Posterior cingulate gyrus (tissue), 11 donors: ENCODE results near the gene NLK.
"Not testable (repeated sequence)": the region's sequence is repeated elsewhere in the genome, so short reads cannot be mapped to it uniquely, and the experiment has no call there.

ENCODE experiments used
- DNase-seq, 10 donors: peaks; one replicate each; pipeline versions ENCODE4 v3.0.0 to v3.0.0-alpha.2; 2020 to 2021; ENCODE audit warnings: mixed read lengths in 3 of 10
- intact Hi-C: fragments of 100-400 bp; cut with DNase I; formaldehyde crosslinking; loops from one replicate; pipeline ENCODE4 v1.15.1; 2023

Gene NLK

DNA sequence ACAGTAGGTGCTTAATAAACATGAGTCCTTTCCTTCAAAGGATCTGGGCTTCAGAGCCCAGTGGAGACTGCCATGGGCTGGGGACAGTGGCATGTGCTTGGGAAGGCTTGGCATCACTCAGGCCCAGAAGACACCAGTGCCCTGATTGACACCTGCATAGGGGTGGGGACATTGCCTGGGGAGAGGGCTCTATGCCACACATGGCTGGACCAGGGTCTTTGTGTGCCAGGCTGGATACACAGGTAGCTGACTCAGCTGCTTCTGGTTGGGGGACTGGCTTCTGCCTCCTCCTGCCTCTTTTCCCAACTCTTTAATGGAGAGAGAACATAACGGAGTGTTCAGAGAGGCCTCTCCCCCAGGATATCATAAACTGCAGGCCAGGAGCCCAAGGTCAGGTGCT, 183.4 kb downstream of the NLK start:
- peak in 2 of 10 donors; percentile 46 to 56 for DNase-seq
- intact Hi-C loops = no loop called here

DNA sequence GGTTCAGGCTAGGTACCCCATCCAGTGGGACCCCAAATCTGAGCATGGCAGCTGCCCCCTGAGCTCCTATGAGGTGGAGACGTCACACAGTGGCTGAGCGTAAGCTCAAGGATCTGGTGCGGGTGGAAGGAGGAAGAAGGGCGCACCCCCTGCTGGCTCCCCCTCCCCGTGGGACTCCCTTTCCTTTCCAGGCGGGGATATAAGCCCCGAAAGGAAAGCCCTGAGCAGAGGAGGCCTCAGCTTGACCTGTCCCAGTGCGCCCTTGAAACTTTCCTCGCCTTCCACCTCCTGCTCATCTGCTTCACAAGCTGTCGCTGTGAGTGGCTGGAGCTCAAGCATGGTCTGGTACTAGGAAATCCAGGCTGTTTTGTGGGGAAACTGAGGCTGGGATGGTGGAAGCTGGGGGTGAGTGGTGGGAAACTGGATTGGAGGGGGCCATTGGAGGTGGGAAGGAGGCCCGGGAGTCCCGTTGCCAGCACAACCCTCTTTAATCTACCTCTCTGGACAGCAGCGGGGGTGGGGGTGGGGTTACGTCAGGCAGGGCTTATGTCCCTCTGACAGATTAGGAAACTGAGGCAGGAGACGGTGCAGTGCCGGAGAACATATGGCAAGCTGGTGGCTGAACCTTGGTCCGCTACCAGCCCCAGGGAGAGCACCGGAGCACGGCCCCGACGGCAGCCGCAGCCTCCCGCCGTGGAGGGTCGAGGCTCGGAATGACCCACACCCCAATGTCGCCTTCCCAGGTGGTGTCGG, 184.3 kb downstream of the NLK start:
- DNase-seq = peak in 1 of 10 donors; percentile 34
- intact Hi-C loops = no loop called here

DNA sequence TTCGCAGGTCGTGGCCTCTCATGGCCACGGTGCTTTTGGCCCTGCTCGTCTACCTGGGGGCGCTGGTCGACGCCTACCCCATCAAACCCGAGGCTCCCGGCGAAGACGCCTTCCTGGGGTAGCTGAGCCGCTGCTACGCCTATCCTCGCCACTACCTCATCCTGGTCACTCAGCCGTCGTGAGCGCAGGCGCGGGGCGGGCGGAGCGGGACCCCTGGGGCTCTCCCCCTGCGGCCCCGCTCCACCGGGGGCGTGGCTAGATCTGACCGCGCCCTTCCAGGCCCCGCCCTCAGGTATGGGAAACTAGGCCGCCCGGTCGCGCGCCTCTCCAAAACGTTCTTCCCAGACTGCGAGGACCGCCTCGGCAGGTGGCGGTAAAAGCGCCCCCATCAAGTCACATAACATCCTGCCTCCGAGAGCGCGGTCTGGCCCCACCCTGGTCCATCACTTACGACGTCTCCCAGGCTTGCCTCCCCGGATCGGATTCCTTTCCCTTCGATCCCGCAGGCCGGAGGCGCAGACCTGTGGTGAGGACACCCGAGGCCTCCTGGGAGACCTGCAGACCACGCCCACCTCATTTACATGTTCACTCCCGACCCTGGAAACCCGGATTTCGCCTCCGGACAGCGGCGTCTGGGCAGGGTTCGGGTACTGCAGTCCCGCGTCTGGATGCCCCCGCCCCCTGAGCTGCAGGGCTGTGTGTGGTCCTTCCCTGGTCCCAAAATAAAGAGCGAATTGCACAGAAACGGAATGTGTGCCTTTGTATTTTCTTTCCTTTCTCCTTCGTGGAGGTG, 185.0 kb downstream of the NLK start:
- intact Hi-C loops = no loop called here
- DNase-seq = peak in 9 of 10 donors; percentile 22 to 93 (median 54)

DNA sequence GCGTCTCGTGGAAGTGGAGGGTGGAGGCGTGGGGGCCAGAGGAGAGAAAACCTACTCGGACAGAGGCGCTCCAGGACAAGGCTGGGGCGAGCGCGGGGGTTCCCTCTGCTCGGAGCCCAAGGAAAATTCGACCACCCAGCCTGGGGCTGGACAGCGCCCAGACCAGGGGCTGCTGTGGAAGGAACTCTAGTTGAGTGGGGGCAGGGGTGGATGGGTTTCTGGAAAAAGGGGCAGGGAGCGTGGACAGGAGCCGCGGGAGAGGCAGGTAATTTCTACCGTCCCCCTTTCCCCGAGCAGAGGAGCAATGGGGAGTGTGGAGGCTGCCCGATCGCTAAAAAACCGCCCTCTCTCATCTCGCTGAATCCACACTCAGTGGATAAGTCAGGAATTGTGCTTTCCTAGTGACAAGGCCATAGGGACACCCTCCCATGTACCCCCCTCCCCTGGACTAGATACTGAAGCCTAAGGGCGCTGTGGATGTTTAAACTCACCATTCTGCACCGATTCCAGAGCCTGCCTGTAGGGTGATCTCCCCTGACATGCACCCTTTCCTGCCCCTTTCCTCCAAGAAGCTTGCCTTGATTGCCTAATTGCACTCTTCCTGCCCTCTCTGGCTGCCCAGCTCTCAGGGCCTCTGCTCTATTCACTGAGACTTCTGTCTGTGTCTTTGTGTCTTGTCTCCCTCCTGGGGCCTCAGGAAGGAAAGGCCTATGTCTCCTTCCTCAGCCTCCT, 185.8 kb downstream of the NLK start:
- intact Hi-C loops = no loop called here
- DNase-seq = peak in 1 of 10 donors; percentile 53

DNA sequence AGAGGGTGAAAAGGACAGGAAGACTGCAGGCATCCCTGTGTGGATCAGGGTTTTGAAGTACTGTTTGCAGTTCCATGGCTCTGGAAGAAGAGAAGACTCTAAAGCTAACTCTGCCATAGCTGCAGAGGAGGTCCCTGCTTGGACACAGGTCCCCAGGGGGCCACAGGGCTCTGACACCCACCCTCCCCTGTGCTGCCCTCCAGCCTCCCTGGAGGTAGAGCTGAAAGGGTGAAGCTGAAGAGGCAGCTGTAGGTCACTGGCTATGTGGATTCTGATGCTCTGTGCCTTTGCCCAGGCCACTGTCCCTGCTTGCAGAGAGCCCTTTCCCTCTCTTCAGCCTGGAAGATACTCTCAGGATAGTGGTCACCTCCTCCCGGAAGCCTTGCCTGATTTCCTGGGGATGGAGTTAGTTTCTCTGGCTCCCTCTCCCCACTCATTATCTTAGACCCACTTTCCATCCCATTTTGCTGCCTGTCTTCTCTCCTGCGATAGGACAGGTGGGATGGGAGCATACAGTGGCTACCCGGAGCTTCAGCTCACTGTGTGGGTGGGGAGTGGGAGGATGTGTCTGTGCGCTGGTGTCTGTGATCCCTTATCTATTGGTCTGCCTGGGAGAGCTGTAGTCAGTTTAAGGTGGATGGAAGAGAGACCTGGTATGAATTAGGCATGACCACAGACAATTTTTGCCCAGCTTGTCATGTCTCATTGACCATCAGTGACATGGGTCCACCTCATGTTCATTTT, 186.7 kb downstream of the NLK start:
- intact Hi-C loops = no loop called here
- peak in 2 of 10 donors; percentile 51 to 52 for DNase-seq

DNA sequence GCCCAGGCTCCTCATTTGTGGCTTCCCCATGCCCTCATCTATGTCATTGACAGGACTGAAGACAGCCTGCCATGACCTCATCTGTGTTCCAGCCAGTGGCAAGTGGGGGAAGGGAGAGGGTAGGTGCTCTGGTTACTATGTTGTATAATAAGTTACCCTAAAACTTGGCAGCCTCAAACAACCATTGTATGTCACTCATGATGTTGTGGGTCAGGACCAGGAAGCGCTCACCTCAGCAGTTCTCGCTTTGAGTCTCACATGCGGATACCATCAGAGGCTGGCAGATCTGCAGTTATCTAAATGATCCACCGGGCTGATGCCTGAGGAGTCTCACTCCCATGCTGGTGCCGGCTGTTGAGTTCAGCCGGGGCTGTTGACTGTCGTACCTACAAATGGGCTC, 187.5 kb downstream of the NLK start:
- peak in 2 of 10 donors; percentile 47 to 72 for DNase-seq

DNA sequence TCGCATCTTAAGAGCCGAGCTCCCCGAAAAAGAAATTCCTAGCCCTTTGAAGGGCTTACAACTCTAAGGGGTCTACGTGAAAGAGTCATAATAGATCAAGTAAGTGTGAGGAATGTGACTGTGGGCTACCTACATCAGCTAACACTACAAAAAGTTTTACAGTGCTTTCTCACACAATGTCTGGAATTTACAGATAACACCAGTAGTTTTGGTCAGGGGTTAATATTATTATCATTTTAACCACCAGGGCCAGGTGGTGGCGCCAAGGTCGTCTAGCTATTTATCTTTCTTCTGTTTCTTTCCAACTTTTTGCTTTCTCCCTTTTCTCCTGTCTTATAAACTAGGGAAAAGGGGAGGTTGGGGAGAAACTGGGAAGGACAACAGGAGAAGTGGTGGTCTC, 188.1 kb downstream of the NLK start:
- DNase-seq, intact Hi-C loops: not testable (repeated sequence)

More for the DNA sequence above, 187.5 kb downstream of the NLK start:
- intact Hi-C loops = no loop called here

DNA sequence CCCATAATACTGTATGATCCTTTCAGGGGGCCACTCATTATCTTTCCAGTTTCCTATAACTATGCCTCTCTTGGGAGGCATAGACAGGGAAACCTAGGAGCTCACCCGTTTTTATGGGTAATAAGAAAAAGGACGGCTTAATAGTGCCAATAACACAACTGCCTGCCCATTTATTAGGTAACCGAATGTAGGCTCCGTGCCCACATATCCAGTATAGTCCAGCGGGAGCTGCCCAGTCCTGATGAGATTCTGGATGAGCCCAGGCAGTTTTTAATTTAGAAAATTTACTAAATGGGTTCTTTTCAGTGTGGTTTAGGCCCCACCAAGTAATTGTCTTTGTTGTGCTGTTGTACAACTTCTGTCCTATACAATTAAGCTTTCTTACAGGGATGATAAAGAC, 189.1 kb downstream of the NLK start:
- intact Hi-C loops, DNase-seq: not testable (repeated sequence)

DNA sequence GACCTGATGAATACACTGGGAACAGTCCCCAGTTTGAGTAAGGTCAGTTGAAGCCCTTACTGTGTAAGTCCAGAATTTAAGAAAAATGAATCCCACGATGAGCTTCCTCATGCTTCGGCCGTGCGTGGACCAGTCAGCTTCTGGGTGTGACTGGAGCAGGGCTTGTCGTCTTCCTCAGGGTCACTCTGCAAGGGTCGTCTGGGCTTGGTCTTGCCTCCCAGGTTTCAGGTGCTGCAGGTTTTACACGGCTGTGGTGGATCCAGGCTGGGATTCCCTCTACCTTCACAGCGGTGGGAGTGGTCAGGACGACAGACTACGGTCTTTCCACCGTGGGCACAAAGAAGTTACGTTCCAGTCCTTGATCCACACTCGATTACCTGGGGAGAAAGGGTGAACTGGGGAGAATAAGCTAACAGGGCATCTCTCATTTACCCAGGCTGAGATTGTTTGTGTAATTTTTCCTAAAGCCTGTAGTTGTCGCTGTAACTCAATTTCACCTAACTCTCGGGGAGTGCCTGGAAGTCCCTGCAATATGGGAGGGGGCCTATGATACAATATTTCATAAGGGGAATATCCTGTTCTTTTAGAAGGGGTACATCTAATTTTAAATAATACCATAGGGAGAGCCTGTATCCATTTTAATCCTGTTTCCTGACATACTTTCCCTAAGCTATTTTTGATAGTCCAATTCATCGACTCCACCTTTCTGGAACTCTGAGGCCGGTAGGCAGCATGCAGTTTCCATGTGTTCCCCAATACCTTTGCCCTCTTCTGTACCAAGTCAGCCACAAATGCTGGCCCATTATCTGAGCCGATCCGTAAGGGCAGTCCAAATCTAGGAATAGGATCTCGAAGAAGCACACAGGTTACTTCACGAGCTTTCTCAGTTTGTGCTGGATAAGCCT, 190.7 kb downstream of the NLK start:
- intact Hi-C loops = not testable (repeated sequence)
- DNase-seq = peak in 2 of 10 donors; percentile 31 to 66

DNA sequence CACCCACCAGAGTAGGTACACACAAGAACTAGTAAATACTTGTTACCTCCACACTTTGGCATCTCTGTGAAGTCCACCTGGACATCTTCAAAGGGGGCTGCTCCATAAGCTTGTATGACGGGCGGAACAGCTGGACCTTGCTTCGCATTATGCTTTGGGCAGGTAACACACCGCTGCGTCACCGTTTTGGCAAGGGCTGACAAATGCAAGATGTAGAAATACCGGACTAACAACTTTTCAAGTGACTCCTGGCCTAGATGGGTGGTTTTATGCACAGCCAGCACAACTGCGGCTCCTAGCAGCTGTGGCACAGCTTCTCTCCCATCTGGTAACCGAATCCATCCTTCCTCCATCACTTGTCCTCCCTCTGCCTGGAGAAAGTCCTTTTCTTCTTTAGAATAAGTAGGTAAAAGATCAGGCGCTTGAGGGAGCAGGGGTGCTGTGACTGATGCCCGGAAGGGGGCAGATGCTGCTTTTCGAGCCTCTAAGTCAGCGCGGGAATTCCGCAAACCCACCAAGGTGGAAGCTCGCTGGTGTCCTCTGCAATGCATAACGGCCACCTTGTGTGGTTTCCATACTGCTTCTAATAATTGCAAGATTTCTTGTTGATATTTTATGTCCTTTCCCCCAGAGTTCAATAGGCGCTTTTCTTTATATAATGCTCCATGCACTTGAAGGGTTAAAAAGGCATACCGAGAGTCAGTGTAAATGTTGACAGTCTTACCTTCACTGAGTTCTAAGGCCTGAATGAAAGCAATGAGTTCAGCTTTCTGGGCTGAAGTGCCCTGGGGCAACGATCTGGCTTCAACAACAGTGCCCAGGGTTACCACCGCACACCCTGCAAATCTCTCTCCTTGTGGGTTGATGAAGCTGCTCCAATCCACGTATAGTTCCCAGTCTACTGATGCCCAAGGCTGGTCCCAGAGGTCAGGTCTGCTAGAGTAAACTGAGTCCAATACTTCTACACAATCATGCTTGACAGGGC, 191.7 kb downstream of the NLK start:
- peak in 2 of 10 donors; percentile 23 to 43 for DNase-seq

DNA sequence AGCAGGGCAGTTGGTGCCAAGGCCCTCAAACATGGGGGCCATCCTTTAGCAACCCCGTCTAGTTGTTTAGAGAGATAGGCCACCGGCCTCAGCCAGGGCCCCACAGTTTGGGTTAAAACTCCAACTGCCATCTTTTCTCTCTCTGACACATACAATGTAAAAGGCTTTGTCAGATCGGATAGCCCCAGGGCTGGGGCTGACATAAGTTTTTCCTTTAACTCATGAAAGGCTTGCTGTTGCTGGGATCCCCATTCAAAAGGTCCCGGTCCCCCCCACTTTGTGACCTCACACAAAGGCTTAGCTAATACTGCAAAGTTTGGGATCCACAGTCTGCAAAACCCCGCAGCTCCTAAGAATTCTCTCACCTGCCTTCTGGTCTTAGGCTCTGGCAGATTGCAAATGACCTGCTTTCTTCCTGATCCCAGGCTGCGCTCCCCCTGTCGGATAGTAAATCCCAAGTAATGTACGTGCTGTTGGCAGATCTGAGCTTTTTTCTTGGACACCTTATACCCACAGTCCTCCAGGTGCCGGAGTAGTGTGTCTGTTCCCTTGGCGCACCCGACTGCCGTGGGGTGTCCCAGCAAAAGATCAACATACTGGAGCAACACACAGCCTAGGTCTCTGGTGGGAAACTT, 192.7 kb downstream of the NLK start:
- peak in 2 of 10 donors; percentile 12 to 32 for DNase-seq
- intact Hi-C loops = not testable (repeated sequence)

More for the DNA sequence above, 191.7 kb downstream of the NLK start:
- intact Hi-C loops = not testable (repeated sequence)

DNA sequence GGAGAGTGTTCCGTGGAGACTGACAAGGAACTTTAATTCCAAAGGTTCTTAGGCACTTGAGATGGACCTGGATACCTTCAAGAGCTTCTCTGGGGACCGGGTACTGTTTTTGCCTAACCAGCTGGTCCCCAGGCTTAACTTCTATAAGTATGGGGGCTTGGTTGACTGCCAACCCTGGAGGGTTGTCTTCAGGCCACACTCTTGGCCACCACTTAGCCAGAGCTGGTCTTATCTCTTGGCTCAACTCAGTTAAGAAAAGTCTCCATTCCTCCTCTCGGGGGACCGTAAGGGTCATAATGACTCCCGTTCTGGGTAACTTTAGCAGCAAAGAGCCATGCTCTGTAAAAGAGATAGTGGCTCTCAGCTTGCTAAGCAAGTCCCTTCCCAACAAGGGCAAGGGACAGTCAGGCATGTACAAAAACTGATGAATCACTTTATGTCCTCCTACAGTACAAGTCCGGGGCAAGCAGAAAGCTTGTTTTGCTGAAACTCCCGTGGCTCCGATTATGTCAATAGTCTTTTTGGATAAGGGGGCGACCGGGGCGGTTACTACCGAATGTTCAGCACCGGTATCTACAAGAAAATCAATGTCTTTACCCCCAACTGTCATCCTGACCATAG, 193.7 kb downstream of the NLK start:
- peak in 2 of 10 donors; percentile 3 to 26 for DNase-seq
- intact Hi-C loops = not testable (repeated sequence)

DNA sequence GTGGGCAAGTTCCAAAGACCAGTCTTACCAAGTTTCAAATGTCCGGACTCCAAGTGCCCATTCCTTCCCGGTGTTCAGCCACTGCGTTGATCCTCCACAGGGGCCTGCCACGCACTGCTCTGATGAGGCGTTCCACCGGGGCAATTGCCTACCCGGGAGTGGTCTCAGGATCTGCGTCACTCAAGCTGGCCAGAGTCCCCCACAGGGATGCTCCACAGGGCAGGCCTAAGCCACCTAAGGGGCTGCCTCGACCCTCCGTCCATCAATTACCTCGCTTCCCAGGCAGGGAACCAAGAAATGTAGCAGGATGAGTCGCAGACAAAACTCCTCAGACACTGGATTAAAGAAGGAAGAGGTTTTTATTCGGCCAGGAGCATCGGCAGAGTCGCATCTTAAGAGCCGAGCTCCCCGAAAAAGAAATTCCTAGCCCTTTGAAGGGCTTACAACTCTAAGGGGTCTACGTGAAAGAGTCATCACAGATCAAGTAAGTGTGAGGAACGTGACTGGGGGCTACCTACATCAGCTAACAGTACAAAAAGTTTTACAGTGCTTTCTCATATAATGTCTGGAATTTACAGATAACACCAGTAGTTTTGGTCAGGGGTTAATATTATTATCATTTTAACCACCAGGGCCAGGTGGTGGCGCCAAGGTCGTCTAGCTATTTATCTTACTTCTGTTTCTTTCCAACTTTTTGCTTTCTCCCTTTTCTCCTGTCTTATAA, 196.2 kb downstream of the NLK start:
- peak in 2 of 10 donors; percentile 43 to 75 for DNase-seq
- intact Hi-C loops = not testable (repeated sequence)

DNA sequence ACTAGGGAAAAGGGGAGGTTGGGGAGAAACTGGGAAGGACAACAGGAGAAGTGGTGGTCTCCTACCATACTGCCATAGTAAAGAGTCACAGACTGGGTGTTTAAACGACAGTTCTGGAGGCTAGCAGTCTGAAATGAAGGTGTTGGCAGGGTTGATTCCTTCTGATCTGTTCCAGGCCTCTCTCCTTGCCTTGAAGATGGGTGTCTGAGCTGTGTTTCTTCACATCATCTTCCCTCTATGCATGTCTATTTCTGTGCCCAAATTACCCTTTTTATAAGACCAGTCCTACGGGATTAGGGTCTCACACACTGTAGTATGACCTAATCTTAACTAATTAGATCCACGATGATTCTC, 196.8 kb downstream of the NLK start:
- intact Hi-C loops = no loop called here
- DNase-seq = no peak

DNA sequence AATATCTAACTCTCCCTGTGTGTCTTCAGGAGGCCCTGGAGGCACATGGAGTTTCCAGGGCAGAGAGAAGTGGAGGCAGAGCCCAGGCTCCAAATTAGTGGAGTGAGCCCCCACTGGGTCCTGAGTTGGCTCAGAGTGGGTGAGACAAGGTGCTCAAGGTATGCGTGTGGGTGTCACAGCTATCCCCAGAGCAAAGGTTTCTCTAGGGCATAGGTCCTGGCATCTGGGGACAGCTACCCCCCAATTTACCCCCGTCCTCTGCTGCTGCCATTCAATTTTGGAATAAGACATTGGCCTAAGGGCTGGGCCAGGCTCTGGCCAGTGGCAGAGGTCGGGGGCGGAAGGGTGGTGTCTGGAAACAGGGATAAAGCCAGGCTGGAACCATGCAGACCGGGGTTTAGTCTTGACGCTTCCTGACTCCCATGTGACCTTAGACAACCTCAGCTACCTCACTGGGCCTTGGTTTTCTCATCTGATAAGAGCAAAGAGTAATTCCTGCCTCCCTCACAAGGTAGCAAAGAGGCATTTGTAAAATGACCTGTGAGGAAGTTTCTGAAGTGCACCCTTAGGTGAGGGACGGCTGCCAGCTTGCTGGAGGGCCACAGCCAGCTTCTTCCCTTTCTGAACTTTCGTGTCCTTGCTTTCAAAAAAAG, 198.3 kb downstream of the NLK start:
- intact Hi-C loops = no loop called here
- peak in 2 of 10 donors; percentile 21 to 58 for DNase-seq

DNA sequence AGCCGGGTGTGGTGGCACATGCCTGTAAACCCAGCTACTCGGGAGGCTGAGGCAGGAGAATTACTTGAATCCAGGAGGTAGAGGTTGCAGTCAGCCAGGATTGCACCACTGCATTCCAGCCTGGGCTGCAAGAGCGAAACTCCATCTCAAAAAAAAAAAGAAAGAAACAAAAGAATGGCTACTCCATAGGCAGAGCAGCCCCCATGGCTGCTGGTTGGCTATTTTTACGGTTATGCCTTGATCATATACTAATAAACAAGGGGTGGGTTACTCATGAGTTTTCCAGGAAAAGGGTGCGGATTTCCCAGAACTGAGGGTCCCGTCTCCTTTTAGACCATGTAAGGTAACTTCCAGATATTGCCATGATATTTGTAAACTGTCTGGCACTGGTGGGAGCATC, 200.3 kb downstream of the NLK start:
- intact Hi-C loops = no loop called here
- DNase-seq = peak in 1 of 10 donors; percentile 2
